ENCODE measurements around the gene UNC5C.

- TF ChIP-seq ARNT (IDR thresholded peaks at IDR 0.05) = no peak
- TF ChIP-seq SUZ12 (IDR thresholded peaks at IDR 0.05) = no peak
- TF ChIP-seq ZNF384 (IDR thresholded peaks at IDR 0.05) = no peak
- no peak for TF ChIP-seq BHLHE40 (IDR thresholded peaks at IDR 0.05; ENCODE audit: borderline replicate concordance)
- TF ChIP-seq TARDBP (IDR thresholded peaks at IDR 0.05) = no peak
- no peak for TF ChIP-seq HDGF (IDR thresholded peaks at IDR 0.05; ENCODE audit: borderline replicate concordance)
- TF ChIP-seq CTBP1 (IDR thresholded peaks at IDR 0.05; ENCODE audit: borderline replicate concordance) = no peak
- no peak for TF ChIP-seq SP1 (IDR thresholded peaks at IDR 0.05)
- no peak for TF ChIP-seq FOXM1 (IDR thresholded peaks at IDR 0.05; ENCODE audit: borderline replicate concordance)
- TF ChIP-seq NFRKB (IDR thresholded peaks at IDR 0.05) = no peak
- TF ChIP-seq ELF4 (IDR thresholded peaks at IDR 0.05) = no peak
- no peak for TF ChIP-seq FOXA1 (IDR thresholded peaks at IDR 0.05)
These were observed 4.3 kb upstream of the UNC5C start for GRCh38 chr4:95552942-95553550.

All from HEK293T (cell line).